HepG2 (cell line): ENCODE measurements around the gene TFPI. TPM values are rescaled to one million over a fixed set of nuclear protein-coding genes. Genes with fewer than 3 reads are reported as not detected.

Source experiments
- AHR ChIP-seq: IDR thresholded peaks from 2 replicates; pipeline ENCODE4 v1.6.1; 2018; ENCODE audit warnings: missing genetic modification reagents, missing compliant biosample characterization
- ASH2L ChIP-seq: fragments of 300-600, 200-600 bp; sonication (generic); IDR thresholded peaks from 2 replicates; pipeline ENCODE4 v1.7.0; 2017; ENCODE audit warnings: low read depth, mild to moderate bottlenecking, moderate library complexity, mixed read lengths, low read length; ENCODE audit not compliant: insufficient read length
- GTF3A ChIP-seq: sonication (generic); formaldehyde crosslinking; conservative IDR thresholded peaks from 2 replicates; pipeline ENCODE4 v1.4.0; 2020; ENCODE audit warnings: mild to moderate bottlenecking, missing genetic modification reagents
- HOXA7 ChIP-seq: sonication (generic); formaldehyde crosslinking; IDR thresholded peaks from 2 replicates; pipeline ENCODE4 v1.8.1; 2022; ENCODE audit warnings: mild to moderate bottlenecking, missing genetic modification reagents, moderate library complexity
- IKZF5 ChIP-seq: IDR thresholded peaks from 2 replicates; pipeline ENCODE4 v1.6.1; 2018; ENCODE audit warnings: missing genetic modification reagents, mild to moderate bottlenecking, missing compliant biosample characterization
- NR2F6 ChIP-seq, 2 experiments: IDR thresholded peaks; 2 replicates each; pipeline ENCODE4 v1.6.1; 2016; ENCODE audit warnings: antibody characterized with exemption in 1 of 2, mild to moderate bottlenecking in 1 of 2
- PAXIP1 ChIP-seq: sonication (generic); formaldehyde crosslinking; conservative IDR thresholded peaks from 2 replicates; pipeline ENCODE4 v1.4.0; 2020; ENCODE audit warnings: mild to moderate bottlenecking, missing genetic modification reagents, moderate library complexity
- SAP130 ChIP-seq: IDR thresholded peaks from 2 replicates; pipeline ENCODE4 v1.6.1; 2016; ENCODE audit warnings: low read depth
- TARDBP ChIP-seq: sonication (generic); formaldehyde crosslinking; IDR thresholded peaks from 2 replicates; pipeline ENCODE4 v1.8.0; 2022; ENCODE audit warnings: mild to moderate bottlenecking, missing genetic modification reagents
- ZNF264 ChIP-seq: sonication (generic); formaldehyde crosslinking; IDR thresholded peaks from 2 replicates; pipeline ENCODE4 v1.4.0; 2020; ENCODE audit warnings: missing genetic modification reagents
- ZNF354B ChIP-seq: sonication (generic); formaldehyde crosslinking; IDR thresholded peaks from 2 replicates; pipeline ENCODE4 v1.8.0; 2022; ENCODE audit warnings: mild to moderate bottlenecking, missing genetic modification reagents
- ZNF431 ChIP-seq: sonication (generic); formaldehyde crosslinking; IDR thresholded peaks from 2 replicates; pipeline ENCODE4 v1.9.0; 2022; ENCODE audit warnings: missing genetic modification reagents, low read depth, mild to moderate bottlenecking, borderline replicate concordance
- ZNF609 ChIP-seq: sonication (generic); formaldehyde crosslinking; IDR thresholded peaks from 2 replicates; pipeline ENCODE4 v1.4.0; 2020; ENCODE audit warnings: mild to moderate bottlenecking, missing genetic modification reagents, borderline replicate concordance
- ZNF629 ChIP-seq: sonication (generic); formaldehyde crosslinking; conservative IDR thresholded peaks from 2 replicates; pipeline ENCODE4 v1.5.0; 2020; ENCODE audit warnings: missing genetic modification reagents
- ZNF816 ChIP-seq: sonication (generic); formaldehyde crosslinking; IDR thresholded peaks from 2 replicates; pipeline ENCODE4 v1.8.0; 2022; ENCODE audit warnings: missing genetic modification reagents, mild to moderate bottlenecking, borderline replicate concordance
- polyA plus RNA-seq, 8 experiments: library from polyadenylated mRNA; depleted of rRNA in 3 of 8; stranded (reverse) in 7 of 8; unstranded in 1 of 8; fragments of >200 nt; fragmentation: Illumina TruSeq in 4 of 8; extraction: Trizol in 4 of 8; gene quantifications; 2 replicates each; pipeline versions ENCODE4 v1.2.1 to v1.2.3, GENCODE V29; 2011 to 2016; ENCODE audit warnings: low read depth in 4 of 8, missing spikeins in 1 of 8, mixed read lengths in 1 of 8; ENCODE audit not compliant: insufficient read depth in 1 of 8
- total RNA-seq, 5 experiments: library from RNA; depleted of rRNA; stranded (reverse); fragments of >200 nt; fragmentation: Illumina TruSeq; extraction: Trizol; gene quantifications; 2 replicates each; pipeline ENCODE4 v1.2.3, GENCODE V29; 2016; ENCODE audit warnings: low read depth in 1 of 5
- TF ChIP-seq, protein P1 (sequence below): sonication (generic); formaldehyde crosslinking; IDR thresholded peaks from 2 replicates; pipeline ENCODE4 v1.5.1; 2020; ENCODE audit warnings: missing genetic modification reagents, mild to moderate bottlenecking, borderline replicate concordance

TFPI gene
- total and polyA plus RNA-seq, 2 of the 13 experiments (the other 11 are each of a cell fraction or from before 2014, with no cell fraction given) = 301 to 436 TPM

- TF ChIP-seq, protein P1, sequence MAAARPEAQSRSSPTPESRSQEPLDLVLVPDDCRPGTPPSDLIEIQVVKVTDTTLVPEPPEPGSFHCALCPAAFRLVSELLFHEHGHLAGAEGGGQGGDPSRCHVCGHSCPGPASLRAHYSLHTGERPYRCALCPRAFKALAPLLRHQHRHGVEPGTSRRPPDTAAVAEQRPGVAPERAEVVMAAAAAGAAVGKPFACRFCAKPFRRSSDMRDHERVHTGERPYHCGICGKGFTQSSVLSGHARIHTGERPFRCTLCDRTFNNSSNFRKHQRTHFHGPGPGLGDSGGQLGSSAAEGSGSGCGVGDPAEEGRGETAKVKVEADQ (CRISPR knock-in tag) = no peak
- TF ChIP-seq NR2F6 (IDR thresholded peaks at IDR 0.05) (peak; percentile 79), NR2F6 (CRISPR knock-in tag; IDR thresholded peaks at IDR 0.05) (peak; percentile 35; the same call in 1 of the 2 replicates), HOXA7 (no peak), ZNF816 (CRISPR knock-in tag) (peak; percentile 85; the same call in 1 of the 2 replicates), GTF3A (CRISPR knock-in tag) (no peak), ASH2L (peak; percentile 4), ZNF264 (CRISPR knock-in tag) (0 out of 2 replicates have a peak, but pooled peaks have one; percentile 44), ZNF354B (CRISPR knock-in tag) (0 out of 2 replicates have a peak, but pooled peaks have one; percentile 59), TARDBP (peak; percentile 36; the same call in 1 of the 2 replicates), ZNF431 (0 out of 2 replicates have a peak, but pooled peaks have one; percentile 25), IKZF5 (no peak), PAXIP1 (0 out of 2 replicates have a peak, but pooled peaks have one; percentile 5), AHR (CRISPR knock-in tag) (no peak), ZNF609 (CRISPR knock-in tag) (peak; percentile 45), SAP130 (CRISPR knock-in tag) (peak; percentile 55), ZNF629 (CRISPR knock-in tag) (peak; percentile 22; the same call in 1 of the 2 replicates)
These were observed 42.6 kb downstream of the TFPI start (continued) for GRCh38 chr2:187511356-187512315.
